Hindlimb muscle (tissue), 1 donor: ENCODE measurements around the gene CHTOP. TPM values are rescaled to one million over a fixed set of nuclear protein-coding genes. Genes with fewer than 3 reads are reported as not detected.
"Not testable (repeated sequence)": the region's sequence is repeated elsewhere in the genome, so short reads cannot be mapped to it uniquely, and the experiment has no call there.

Source experiments
- DNase-seq: peaks from one replicate; pipeline ENCODE4 v3.0.0-alpha.2; 2013
- polyA plus RNA-seq: library from polyadenylated mRNA; unstranded; fragments of 120-200 nt; gene quantifications from one replicate; pipeline ENCODE4 v1.2.1, GENCODE V29; 2013; ENCODE audit not compliant: insufficient read length

CHTOP gene
- polyA plus RNA-seq, 1 donor = 100 TPM

DNA sequence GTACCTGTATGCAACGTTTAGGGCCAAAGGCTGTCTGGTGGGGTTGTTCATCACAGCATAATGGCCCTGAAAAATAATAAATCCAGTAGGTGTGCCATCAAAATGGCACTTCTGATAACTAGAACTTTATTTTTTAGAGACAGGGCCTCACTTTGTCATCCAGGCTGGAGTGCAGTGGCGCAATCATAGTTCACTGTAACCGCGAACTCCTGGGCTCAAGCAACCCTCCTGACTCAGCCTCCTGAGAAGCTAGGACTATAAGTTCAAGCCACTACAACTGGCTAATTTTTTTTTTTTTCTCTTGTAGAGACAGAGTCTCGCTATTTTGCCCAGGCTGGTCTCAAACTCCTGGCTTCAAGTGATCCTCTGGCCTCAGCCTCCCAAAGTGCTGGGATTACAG is 29.3 kb downstream of the CHTOP start:
- DNase-seq = no peak

GRCh38 chr1:153667439-153667838 is 33.6 kb downstream of the CHTOP start:
- no peak for DNase-seq

DNA sequence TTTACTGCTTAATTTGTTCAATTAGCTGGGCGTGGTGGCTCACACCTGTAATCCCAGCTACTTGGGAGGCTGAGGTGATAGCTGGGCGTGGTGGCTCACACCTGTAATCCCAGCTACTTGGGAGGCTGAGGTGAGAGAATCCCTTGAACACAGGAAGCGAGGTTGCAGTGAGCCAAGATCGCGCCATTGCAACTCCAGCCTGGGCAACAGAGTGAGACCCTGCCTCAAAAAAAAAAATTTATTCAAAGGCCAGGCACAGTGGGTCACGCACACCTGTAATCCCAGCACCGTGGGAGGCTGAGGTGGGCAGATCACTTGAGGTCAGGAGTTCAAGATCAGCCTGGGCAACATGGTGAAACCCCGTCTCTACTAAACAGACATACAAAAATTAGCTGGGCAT is 34.8 kb downstream of the CHTOP start:
- DNase-seq = not testable (repeated sequence)

DNA sequence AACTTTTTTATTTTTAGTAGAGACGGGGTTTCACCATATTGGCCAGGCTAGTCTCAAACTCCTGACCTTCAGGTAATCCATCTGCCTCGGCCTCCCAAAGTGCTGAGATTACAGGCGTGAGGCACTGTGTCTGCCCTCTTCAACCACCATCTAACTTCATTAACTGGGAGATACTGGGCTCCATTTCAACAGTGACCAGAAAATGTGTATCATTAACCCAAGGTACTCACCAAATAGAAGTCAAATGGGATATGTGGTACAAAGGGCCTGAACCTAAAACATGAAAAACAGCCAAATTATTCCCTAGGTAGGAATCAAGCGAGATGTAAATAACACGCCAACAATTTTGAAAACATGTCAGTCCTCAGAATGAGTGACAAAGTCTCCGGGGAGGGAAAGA is 35.7 kb downstream of the CHTOP start:
- DNase-seq = no peak

- DNase-seq = no peak
Measured at GRCh38 chr1:153670257-153670858, 36.5 kb downstream of the CHTOP start.

DNA sequence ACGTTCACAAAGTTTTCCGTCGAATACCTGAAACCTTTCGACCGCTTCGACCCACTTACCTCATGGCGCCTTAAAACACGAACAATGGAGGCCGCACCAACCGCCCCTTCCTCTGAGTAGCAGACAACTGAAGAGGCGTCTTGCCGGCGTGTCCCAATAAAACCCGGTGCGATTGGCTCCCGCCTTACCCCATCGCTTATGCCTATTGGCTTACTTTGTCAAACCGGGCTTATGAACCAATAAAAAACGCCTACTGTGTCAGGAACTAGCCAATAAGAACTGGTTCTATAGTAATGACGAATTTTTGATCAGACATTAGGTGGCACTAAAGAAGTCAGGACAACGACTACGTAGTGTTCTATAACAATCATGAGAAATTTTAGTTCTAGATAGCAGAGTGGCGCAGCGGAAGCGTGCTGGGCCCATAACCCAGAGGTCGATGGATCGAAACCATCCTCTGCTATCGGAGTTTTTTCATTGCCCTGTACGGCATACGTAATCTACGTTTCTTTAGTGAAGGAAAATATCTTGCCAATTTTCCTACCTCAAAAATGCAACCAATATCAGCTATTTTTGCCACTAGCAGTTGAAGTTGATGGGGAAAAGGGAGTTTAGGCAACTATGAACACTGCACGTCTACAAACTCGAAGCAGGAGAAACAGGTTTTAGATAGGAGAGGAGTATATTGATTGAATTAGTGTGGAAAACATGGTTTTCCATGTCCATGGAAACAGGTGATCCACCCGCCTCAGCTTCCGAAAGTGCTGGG is 37.2 kb downstream of the CHTOP start, which contains the start of gene ILF2:
TSS of gene ILF2 (minus strand) at position 135 of the 769 bp plus-strand sequence. CDS start at position 64, 71 bp downstream.
- DNase-seq = peak; percentile 97

DNA sequence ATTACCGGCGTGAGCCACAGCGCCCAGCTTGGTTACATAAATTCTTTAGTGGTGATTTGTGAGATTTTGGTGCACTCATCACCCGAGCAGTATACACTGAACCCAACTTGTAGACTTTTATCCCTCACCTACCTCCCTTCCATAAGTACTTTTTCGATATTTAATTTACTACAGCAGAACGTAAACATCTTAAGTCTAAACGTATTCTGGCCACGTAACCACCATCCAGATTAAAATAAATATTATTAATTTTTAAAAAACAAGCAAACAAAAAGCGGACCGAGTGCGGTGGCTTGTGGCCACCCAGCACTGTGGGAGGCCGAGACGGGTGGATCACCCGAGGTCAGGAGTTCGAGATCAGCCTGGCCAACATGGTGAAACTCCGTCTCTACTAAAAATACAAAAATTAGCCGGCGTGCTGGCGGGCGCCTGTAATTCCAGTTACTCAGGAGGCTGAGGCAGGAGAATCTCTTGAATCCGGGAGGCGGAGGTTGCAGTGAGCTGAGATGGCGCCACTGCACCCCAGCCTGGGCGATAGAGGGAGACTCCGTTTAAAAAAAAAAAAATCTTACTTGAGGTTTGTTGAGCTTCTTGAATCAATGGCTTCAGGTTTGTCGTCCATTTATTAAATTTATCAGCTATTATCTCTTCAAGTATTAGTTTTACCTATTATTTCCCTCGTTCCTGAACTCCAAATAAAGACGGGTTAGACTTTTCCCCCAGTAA is 37.9 kb downstream of the CHTOP start:
- DNase-seq = not testable (repeated sequence)

DNA sequence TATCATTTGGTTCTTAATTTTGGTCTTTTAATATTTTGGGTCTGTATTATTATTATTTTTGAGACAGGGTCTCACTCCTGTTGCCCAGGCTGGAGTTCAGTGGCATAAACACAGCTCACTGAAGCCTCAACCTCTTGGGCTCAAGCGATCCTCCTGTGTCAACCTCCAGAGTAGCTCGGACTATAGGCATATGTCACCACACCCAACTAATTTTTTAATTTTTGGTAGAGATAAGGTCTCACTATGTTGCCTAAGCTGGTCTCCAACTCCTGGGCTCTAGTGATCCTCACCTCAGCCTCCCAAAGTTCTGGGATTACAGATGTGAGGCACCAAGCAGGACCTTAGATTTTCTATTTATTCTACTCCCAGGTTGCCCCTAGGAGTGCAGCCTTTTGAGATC is 39.6 kb downstream of the CHTOP start:
- DNase-seq = no peak

GRCh38 chr1:153677718-153678518 is 44.1 kb downstream of the CHTOP start:
- peak; percentile 44 for DNase-seq

DNA sequence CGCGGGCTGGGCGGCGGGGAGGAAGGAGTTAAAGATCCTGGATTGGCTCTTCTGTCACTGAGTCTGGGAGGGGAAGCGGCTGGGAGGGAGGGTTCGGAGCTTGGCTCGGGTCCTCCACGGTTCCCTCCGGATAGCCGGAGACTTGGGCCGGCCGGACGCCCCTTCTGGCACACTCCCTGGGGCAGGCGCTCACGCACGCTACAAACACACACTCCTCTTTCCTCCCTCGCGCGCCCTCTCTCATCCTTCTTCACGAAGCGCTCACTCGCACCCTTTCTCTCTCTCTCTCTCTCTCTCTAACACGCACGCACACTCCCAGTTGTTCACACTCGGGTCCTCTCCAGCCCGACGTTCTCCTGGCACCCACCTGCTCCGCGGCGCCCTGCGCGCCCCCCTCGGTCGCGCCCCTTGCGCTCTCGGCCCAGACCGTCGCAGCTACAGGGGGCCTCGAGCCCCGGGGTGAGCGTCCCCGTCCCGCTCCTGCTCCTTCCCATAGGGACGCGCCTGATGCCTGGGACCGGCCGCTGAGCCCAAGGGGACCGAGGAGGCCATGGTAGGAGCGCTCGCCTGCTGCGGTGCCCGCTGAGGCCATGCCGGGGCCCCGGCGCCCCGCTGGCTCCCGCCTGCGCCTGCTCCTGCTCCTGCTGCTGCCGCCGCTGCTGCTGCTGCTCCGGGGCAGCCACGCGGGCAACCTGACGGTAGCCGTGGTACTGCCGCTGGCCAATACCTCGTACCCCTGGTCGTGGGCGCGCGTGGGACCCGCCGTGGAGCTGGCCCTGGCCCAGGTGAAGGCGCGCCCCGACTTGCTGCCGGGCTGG is 44.9 kb downstream of the CHTOP start, which contains the start of gene NPR1:
TSS of gene NPR1 (plus strand) at position 170 of the 818 bp plus-strand sequence. CDS start at position 591, 421 bp downstream.
- peak; percentile 55 for DNase-seq

- DNase-seq = peak; percentile 35
Measured at GRCh38 chr1:153679337-153680119, 45.7 kb downstream of the CHTOP start.

GRCh38 chr1:153680120-153680403 is 46.2 kb downstream of the CHTOP start:
- DNase-seq = no peak

GRCh38 chr1:153682730-153683129 is 48.9 kb downstream of the CHTOP start:
- no peak for DNase-seq

DNA sequence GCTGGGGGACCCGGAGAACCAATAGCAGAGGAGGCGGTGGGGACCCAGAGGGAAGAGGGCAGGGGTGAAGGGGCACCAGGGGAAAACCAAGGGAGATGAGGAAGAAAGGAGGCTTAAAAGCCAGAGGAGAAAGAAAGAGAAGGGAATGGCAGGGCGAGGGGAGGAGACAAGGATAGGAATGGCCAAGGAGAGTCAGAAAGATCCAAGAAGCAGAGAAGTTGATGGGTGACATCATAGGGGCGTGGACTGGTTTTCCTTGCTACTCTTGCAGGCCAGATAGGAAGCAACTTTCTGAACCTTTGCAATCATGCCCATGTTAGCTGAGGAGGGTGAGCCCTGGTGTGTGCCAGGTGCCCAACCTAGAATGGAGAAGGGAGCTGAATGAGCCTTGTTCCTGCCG is 50.0 kb downstream of the CHTOP start:
- DNase-seq = no peak

- DNase-seq = no peak
Measured at GRCh38 chr1:153684892-153685291, 51.0 kb downstream of the CHTOP start.

DNA sequence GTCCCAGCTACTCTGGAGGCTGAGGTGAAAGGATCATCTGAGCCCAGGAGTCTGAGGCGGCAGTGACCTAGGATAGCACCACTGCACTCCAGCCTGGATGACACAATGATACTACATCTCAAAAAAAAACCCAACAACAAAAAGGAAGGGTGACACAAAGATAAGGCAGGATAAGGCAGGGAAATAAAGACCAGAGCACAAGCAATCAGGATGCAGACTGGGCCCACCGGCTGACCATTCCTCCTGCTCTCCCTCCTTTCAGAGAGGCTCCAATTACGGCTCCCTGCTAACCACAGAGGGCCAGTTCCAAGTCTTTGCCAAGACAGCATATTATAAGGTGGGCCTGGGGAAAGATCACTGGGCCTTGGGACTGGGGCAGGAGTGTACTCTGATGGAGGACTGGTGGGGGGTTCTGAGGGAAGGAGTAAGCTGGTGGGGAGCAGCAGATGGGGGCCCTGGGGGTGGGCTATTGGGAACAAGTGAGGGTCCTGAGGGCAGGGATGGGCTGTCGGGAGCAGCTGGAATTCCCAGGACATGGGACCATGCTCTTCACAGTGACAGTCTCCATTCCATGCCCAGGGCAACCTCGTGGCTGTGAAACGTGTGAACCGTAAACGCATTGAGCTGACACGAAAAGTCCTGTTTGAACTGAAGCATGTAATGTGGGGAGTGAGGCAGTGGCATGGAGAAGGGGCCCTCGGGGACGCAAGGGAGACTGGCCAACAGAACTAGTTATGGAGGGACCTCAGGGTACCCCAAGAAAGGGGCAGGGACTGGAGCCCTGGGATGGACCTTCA is 51.9 kb downstream of the CHTOP start:
- DNase-seq = no peak

- no peak for DNase-seq
Measured at GRCh38 chr1:153687346-153688125, 53.7 kb downstream of the CHTOP start.

- DNase-seq = no peak
Measured at GRCh38 chr1:153688276-153688675, 54.4 kb downstream of the CHTOP start.

- DNase-seq = no peak
Measured at GRCh38 chr1:153688736-153689328, 55.0 kb downstream of the CHTOP start.
